ENCODE measurements around the gene RPL5. TPM values are rescaled to one million over a fixed set of nuclear protein-coding genes. Genes with fewer than 3 reads are reported as not detected.

Gene RPL5
- total and polyA plus RNA-seq, 2 of the 8 experiments (the other 6 are each of a cell fraction or from before 2014, with no cell fraction given) = 1,506 to 2,034 TPM

- Histone ChIP-seq H3K4me1 (replicated peaks in 1 of 4; ENCODE audit: control insufficient read depth in 3 of 4, insufficient read depth in 4 of 4, low read length in 3 of 4) (no peaks in the 10 kb centered on the region), H3K79me2 (ENCODE audit: control insufficient read depth in 1 of 2, insufficient read depth in 2 of 2, low read length in 2 of 2) (peaks cover 5 to 29% of the 10 kb centered on the region in 2 experiments), H4K8ac (ENCODE audit: extremely low read depth, insufficient read depth, low read length) (no peak overlapping the region), H3K9ac (replicated peaks in 1 of 4; ENCODE audit: extremely low read depth in 1 of 4, low read depth in 3 of 4, low read length in 3 of 4) (no peak overlapping the region), H3K27ac (ENCODE audit: low read depth, low read length) (no peak overlapping the region), H3K56ac (replicated peaks; ENCODE audit: insufficient read length, low read depth, low read length) (no peak overlapping the region), H3K14ac (ENCODE audit: insufficient read length) (no peak overlapping the region), H3K27me3 (replicated peaks in 1 of 4; ENCODE audit: control insufficient read depth in 3 of 4, extremely low read depth in 1 of 4, insufficient read depth in 3 of 4, low read length in 3 of 4) (no peaks in the 10 kb centered on the region), H3K4me2 (ENCODE audit: insufficient read depth in 1 of 2, low read depth in 2 of 2, low read length in 2 of 2) (no peak overlapping the region), H3K23ac (ENCODE audit: insufficient read length) (no peak overlapping the region), H4K5ac (ENCODE audit: insufficient read length, low read depth, low read length) (no peak overlapping the region), H3K9me3 (ENCODE audit: insufficient read depth in 2 of 2, low read depth in 1 of 2, low read length in 1 of 2) (no peaks in the 10 kb centered on the region), H2BK5ac (ENCODE audit: low read depth, low read length) (no peak overlapping the region), H3K18ac (ENCODE audit: extremely low read depth, low read length) (no peak overlapping the region), H2BK15ac (ENCODE audit: low read length) (no peak overlapping the region), H3K4ac (replicated peaks; ENCODE audit: insufficient read length, low read depth, low read length) (no peak overlapping the region), H4K20me1 (replicated peaks in 1 of 2; ENCODE audit: control insufficient read depth in 1 of 2, insufficient read depth in 2 of 2, low read length in 2 of 2) (peaks cover 16 to 17% of the 10 kb centered on the region in 2 experiments), H2BK120ac (replicated peaks; ENCODE audit: low read depth, low read length) (no peak overlapping the region), H3K4me3 (ENCODE audit: extremely low read depth in 1 of 4, insufficient read depth in 2 of 4, low read depth in 3 of 4, low read length in 4 of 4) (no peak overlapping the region), H2BK12ac (ENCODE audit: low read depth, low read length) (no peak overlapping the region), H2BK20ac (ENCODE audit: low read length) (no peak overlapping the region), H3K23me2 (ENCODE audit: low read depth, low read length) (no peaks in the 10 kb centered on the region), H2AK5ac (ENCODE audit: low read depth, low read length) (no peak overlapping the region), H3K36me3 (ENCODE audit: control insufficient read depth in 2 of 4, insufficient read depth in 4 of 4, low read length in 3 of 4) (peaks cover 26 to 69% (median 57%) of the 10 kb centered on the region in 4 experiments), H2AFZ (ENCODE audit: low read length) (no peak overlapping the region), H4K91ac (replicated peaks; ENCODE audit: insufficient read length, low read length) (no peak overlapping the region), H3K79me1 (ENCODE audit: low read depth, low read length) (no peaks in the 10 kb centered on the region; the same call in 1 of the 2 replicates)
- DNase-seq (ENCODE audit: low read depth in 1 of 2, low spot score in 2 of 2) = no peak
- ChIA-PET CTCF (ENCODE audit: partially characterized antibody) (interaction anchor here (1.4 to 1.6 kb wide), 3 partner anchors 11 to 152 kb away, joined by 4 to 8 read pairs (median 7); partner anchors contain the start of gene RPL5), POLR2A (ENCODE audit: partially characterized antibody) (interaction anchor here (0.6 to 4.9 kb wide), 15 partner anchors 8 to 304 kb away, joined by 3 to 72 read pairs (median 3); partner anchors contain the start of gene RPL5)
- 89% methylated on average over 4 of the region's 4 CpGs; no CpG with 5 or more reads in 1 of the 2 experiments for WGBS, 2 experiments (ENCODE audit: extremely low coverage in 1 of 2, insufficient coverage in 1 of 2, insufficient read length in 1 of 2, insufficient replicate concordance in 2 of 2, low coverage in 1 of 2, low lambda C conversion rate in 2 of 2, missing lambda C conversion rate in 1 of 2)
- no peak for TF ChIP-seq CHD2 (IDR thresholded peaks at IDR 0.05; ENCODE audit: low read length)
- peak; percentile 19; the same call in 1 of the 2 replicates for TF ChIP-seq POLR2AphosphoS5 (IDR thresholded peaks at IDR 0.05; ENCODE audit: low read depth, low read length)
- no peak for TF ChIP-seq CTBP2 (IDR thresholded peaks at IDR 0.05; ENCODE audit: borderline replicate concordance, insufficient read depth, insufficient read length, low read length)
- TF ChIP-seq PHF8 (conservative IDR thresholded peaks at IDR 0.05; ENCODE audit: low read depth, low read length) = no peak
- no peak for TF ChIP-seq RFX5 (IDR thresholded peaks at IDR 0.05; ENCODE audit: borderline replicate concordance, low read depth, low read length)
- no peak for TF ChIP-seq FOSL1 (IDR thresholded peaks at IDR 0.05; ENCODE audit: insufficient read depth, low read depth, low read length)
- TF ChIP-seq TAF1 (IDR thresholded peaks at IDR 0.05; ENCODE audit: low read depth, low read length) = no peak
- TF ChIP-seq CHD1 (IDR thresholded peaks at IDR 0.05; ENCODE audit: low read depth, low read length) = no peak
- peak; percentile 1 to 74 for TF ChIP-seq POLR2A (IDR thresholded peaks at IDR 0.05; ENCODE audit: control extremely low read depth in 1 of 2, low read depth in 2 of 2, low read length in 2 of 2)
- TF ChIP-seq TBP (IDR thresholded peaks at IDR 0.05; ENCODE audit: low read depth, low read length) = no peak
- no peak for TF ChIP-seq SP2 (IDR thresholded peaks at IDR 0.05; ENCODE audit: low read length)
- FAIRE-seq = no peak
These were observed 10.5 kb downstream of the RPL5 start for GRCh38 chr1:92842082-92843045.
